GM23338 (cell line): Measurements from ENCODE around the gene THRB. TPM values are rescaled to one million over a fixed set of nuclear protein-coding genes. Genes with fewer than 3 reads are reported as not detected.

Experiments used
- ATAC-seq: fragments of 200-7000 bp; cut with Tn5 transposase; 3 replicates; pipeline ENCODE4 v1.9.1; 2020
- DNase-seq: peaks from one replicate; pipeline ENCODE4 v3.0.0-alpha.2; 2015; ENCODE audit warnings: low spot score
- H2AFZ ChIP-seq: fragments of 200-600 bp; sonication (generic); 2 replicates; pipeline ENCODE4 v1.8.0; 2016; ENCODE audit warnings: antibody characterized with exemption, mild to moderate bottlenecking, moderate library complexity
- H3F3A ChIP-seq: fragments of 200-600 bp; sonication (generic); replicated peaks from 2 replicates; pipeline ENCODE4 v1.8.0; 2017; ENCODE audit warnings: antibody characterized with exemption, mixed run types, low read depth
- H3K27ac ChIP-seq: fragments of 200-600 bp; sonication (generic); 2 replicates; pipeline ENCODE4 v1.6.1; 2016; ENCODE audit warnings: low read depth
- H3K27me3 ChIP-seq: fragments of 200-600 bp; sonication (generic); 2 replicates; pipeline ENCODE4 v1.8.0; 2016; ENCODE audit warnings: mild to moderate bottlenecking, mixed run types, moderate library complexity; ENCODE audit not compliant: insufficient read depth
- H3K36me3 ChIP-seq: fragments of 200-600 bp; sonication (generic); 2 replicates; pipeline ENCODE4 v1.8.0; 2016; ENCODE audit warnings: mild to moderate bottlenecking; ENCODE audit not compliant: insufficient read depth
- H3K4me1 ChIP-seq: fragments of 200-600 bp; sonication (generic); 2 replicates; pipeline ENCODE4 v1.8.0; 2016; ENCODE audit warnings: mild to moderate bottlenecking, moderate library complexity; ENCODE audit not compliant: insufficient read depth
- H3K4me2 ChIP-seq: fragments of 200-600 bp; sonication (generic); 2 replicates; pipeline ENCODE4 v1.7.1; 2017; ENCODE audit warnings: mixed run types
- H3K4me3 ChIP-seq: fragments of 200-600 bp; sonication (generic); 2 replicates; pipeline ENCODE4 v1.6.1; 2016; ENCODE audit warnings: mixed run types
- H3K79me2 ChIP-seq: fragments of 200-600 bp; sonication (generic); replicated peaks from 2 replicates; pipeline ENCODE4 v1.8.0; 2017; ENCODE audit warnings: mild to moderate bottlenecking; ENCODE audit not compliant: insufficient read depth
- H3K9me2 ChIP-seq: fragments of 200-600 bp; sonication (generic); 2 replicates; pipeline ENCODE4 v1.8.0; 2017; ENCODE audit not compliant: insufficient read depth
- H4K20me1 ChIP-seq: fragments of 200-600 bp; sonication (generic); replicated peaks from 2 replicates; pipeline ENCODE4 v1.8.0; 2017; ENCODE audit warnings: mild to moderate bottlenecking; ENCODE audit not compliant: insufficient read depth
- H3K27ac Mint-ChIP-seq: 2 replicates; pipeline ENCODE4 v1.8.0; 2020; ENCODE audit warnings: inconsistent platforms, mild to moderate bottlenecking, moderate library complexity, mixed read lengths
- H3K27me3 Mint-ChIP-seq: 3 replicates; pipeline ENCODE4 v1.8.0; 2022; ENCODE audit warnings: low read depth, mild to moderate bottlenecking, moderate library complexity, mixed read lengths, inconsistent platforms; ENCODE audit not compliant: insufficient read depth, poor library complexity
- H3K36me3 Mint-ChIP-seq: 3 replicates; pipeline ENCODE4 v1.8.0; 2021; ENCODE audit warnings: low read depth, mild to moderate bottlenecking, inconsistent platforms, moderate library complexity, mixed read lengths
- H3K4me1 Mint-ChIP-seq: 3 replicates; pipeline ENCODE4 v1.8.0; 2020; ENCODE audit warnings: mild to moderate bottlenecking, inconsistent platforms, mixed read lengths
- H3K4me3 Mint-ChIP-seq: 3 replicates; pipeline ENCODE4 v1.8.0; 2021; ENCODE audit warnings: moderate library complexity, mild to moderate bottlenecking, inconsistent platforms, mixed read lengths
- H3K9me3 Mint-ChIP-seq: 3 replicates; pipeline ENCODE4 v1.8.0; 2020; ENCODE audit warnings: moderate library complexity, mild to moderate bottlenecking, inconsistent platforms, mixed read lengths
- CREB1 ChIP-seq: fragments of 250-450 bp; sonication (Bioruptor Pico); IDR thresholded peaks from 2 replicates; pipeline ENCODE4 v1.5.0; 2020; ENCODE audit warnings: low read depth, mild to moderate bottlenecking, moderate library complexity
- CTCF ChIP-seq, 2 experiments: fragments of 200-600 bp in 1 of 2; sonication (generic) in 1 of 2; conservative IDR thresholded peaks; 2 replicates each; pipeline versions ENCODE4 v1.5.1 to v1.6.1; 2016 to 2017; ENCODE audit warnings: antibody characterized with exemption in 2 of 2, low read depth in 2 of 2, mild to moderate bottlenecking in 2 of 2, moderate library complexity in 1 of 2
- EZH2 ChIP-seq: fragments of 200-600 bp; sonication (generic); IDR thresholded peaks from one replicate; pipeline ENCODE4 v1.8.0; 2017; ENCODE audit warnings: antibody characterized with exemption, mild to moderate bottlenecking, low read depth; ENCODE audit not compliant: unreplicated experiment
- EZH2phosphoT487 ChIP-seq: fragments of 200-600 bp; sonication (generic); IDR thresholded peaks from one replicate; pipeline ENCODE4 v1.8.1; 2018; ENCODE audit warnings: antibody characterized with exemption; ENCODE audit not compliant: unreplicated experiment
- JUNB ChIP-seq: IDR thresholded peaks from one replicate; pipeline ENCODE4 v1.6.1; 2016; ENCODE audit warnings: antibody characterized with exemption; ENCODE audit not compliant: unreplicated experiment
- NANOG ChIP-seq: IDR thresholded peaks from 2 replicates; pipeline ENCODE4 v1.6.1; 2016; ENCODE audit warnings: antibody characterized with exemption, borderline replicate concordance
- POLR2AphosphoS5 ChIP-seq: IDR thresholded peaks from 2 replicates; pipeline ENCODE4 v1.6.1; 2016; ENCODE audit warnings: antibody characterized with exemption, low read depth
- REST ChIP-seq: IDR thresholded peaks from one replicate; pipeline ENCODE4 v1.6.1; 2018; ENCODE audit warnings: antibody characterized with exemption; ENCODE audit not compliant: unreplicated experiment
- STAT1 ChIP-seq: IDR thresholded peaks from one replicate; pipeline ENCODE4 v1.6.1; 2016; ENCODE audit warnings: antibody characterized with exemption; ENCODE audit not compliant: unreplicated experiment
- ZNF114 ChIP-seq: fragments of 250-450 bp; sonication (Bioruptor Pico); IDR thresholded peaks from 2 replicates; pipeline ENCODE4 v1.5.0; 2020; ENCODE audit warnings: mild to moderate bottlenecking, moderate library complexity
- ZNF331 ChIP-seq: fragments of 250-450 bp; sonication (Bioruptor Pico); IDR thresholded peaks from 2 replicates; pipeline ENCODE4 v1.5.0; 2020; ENCODE audit warnings: low read depth, mild to moderate bottlenecking, moderate library complexity
- ZNF462 ChIP-seq: fragments of 250-450 bp; sonication (Bioruptor Pico); IDR thresholded peaks from 2 replicates; pipeline ENCODE4 v1.5.0; 2020; ENCODE audit warnings: mild to moderate bottlenecking, moderate library complexity
- polyA plus RNA-seq: library from polyadenylated mRNA; unstranded; fragments of >200 nt; fragmentation: Nextera tagmentation; extraction: Ambion mirVana; gene quantifications from 2 replicates; pipeline ENCODE4 v1.2.1, GENCODE V29; 2016
- total RNA-seq: library from RNA; depleted of rRNA; stranded (reverse); fragments of >200 nt; shearing (Covaris generic); gene quantifications from 2 replicates; pipeline ENCODE4 v1.2.3, GENCODE V29; 2014
- TF ChIP-seq, protein P1 (sequence below): IDR thresholded peaks from 2 replicates; pipeline ENCODE4 v1.6.1; 2016; ENCODE audit warnings: antibody characterized with exemption

The THRB gene
- total and polyA plus RNA-seq, 2 experiments from 2014 or later = 1.7 to 3.2 TPM

DNA sequence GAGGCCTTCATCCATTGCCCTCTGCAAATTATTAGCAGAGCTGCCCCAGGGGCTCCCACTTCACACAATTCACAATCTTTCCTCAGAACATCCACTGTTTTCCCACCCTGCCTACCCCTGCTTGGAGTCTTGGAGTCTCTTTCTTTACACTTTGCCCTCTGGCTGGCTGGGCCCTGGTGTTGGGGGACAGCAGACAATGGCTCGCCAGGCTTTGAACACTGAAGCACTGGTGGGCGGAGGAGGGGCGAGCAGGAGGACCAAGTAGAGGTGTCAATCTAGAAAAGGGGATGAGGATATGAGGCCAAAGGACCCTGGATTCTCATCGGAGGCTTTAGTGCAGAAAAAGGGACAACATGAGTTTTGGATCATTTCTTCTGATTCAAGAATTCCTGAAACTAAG, 337.5 kb downstream of the THRB start:
- Histone ChIP-seq H3K4me2 (no peak overlapping the region), H2AFZ (no peak overlapping the region), H3K27ac (no peak overlapping the region), H3K79me2 (no peaks in the 10 kb centered on the region), H3K4me1 (peaks cover 32% of the 10 kb centered on the region), H3K9me2 (0 out of 2 replicates have a peak, but pooled peaks cover 4% of the 10 kb centered on the region), H3K4me3 (no peak overlapping the region), H3K36me3 (no peaks in the 10 kb centered on the region), H3F3A (no peaks in the 10 kb centered on the region), H3K27me3 (no peaks in the 10 kb centered on the region), H4K20me1 (no peaks in the 10 kb centered on the region)
- H3K9me3 Mint-ChIP-seq = no peaks in the 10 kb centered on the region
- H3K27ac Mint-ChIP-seq = no peak overlapping the region; the same call in 1 of the 2 replicates
- DNase-seq = no peak
- H3K27me3 Mint-ChIP-seq = peaks cover 2% of the 10 kb centered on the region
- peaks cover 28% of the 10 kb centered on the region for H3K4me1 Mint-ChIP-seq
- no peaks in the 10 kb centered on the region for H3K36me3 Mint-ChIP-seq
- TF ChIP-seq JUNB (no peak), EZH2phosphoT487 (no peak), ZNF462 (CRISPR knock-in tag) (no peak), EZH2 (no peak), STAT1 (no peak), ZNF331 (CRISPR knock-in tag) (no peak), NANOG (no peak), CTCF (conservative IDR thresholded peaks at IDR 0.05; ENCODE audit: low read depth in 2 of 2) (no peak), REST (no peak), ZNF114 (CRISPR knock-in tag) (no peak), CREB1 (no peak), POLR2AphosphoS5 (no peak)
- TF ChIP-seq, protein P1, sequence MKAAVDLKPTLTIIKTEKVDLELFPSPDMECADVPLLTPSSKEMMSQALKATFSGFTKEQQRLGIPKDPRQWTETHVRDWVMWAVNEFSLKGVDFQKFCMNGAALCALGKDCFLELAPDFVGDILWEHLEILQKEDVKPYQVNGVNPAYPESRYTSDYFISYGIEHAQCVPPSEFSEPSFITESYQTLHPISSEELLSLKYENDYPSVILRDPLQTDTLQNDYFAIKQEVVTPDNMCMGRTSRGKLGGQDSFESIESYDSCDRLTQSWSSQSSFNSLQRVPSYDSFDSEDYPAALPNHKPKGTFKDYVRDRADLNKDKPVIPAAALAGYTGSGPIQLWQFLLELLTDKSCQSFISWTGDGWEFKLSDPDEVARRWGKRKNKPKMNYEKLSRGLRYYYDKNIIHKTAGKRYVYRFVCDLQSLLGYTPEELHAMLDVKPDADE = no peak
- no peak overlapping the region for H3K4me3 Mint-ChIP-seq
- ATAC-seq = no peak
